Breast epithelium (tissue), 4 donors: Measurements from ENCODE around the gene DNAJC3. TPM values are rescaled to one million over a fixed set of nuclear protein-coding genes. Genes with fewer than 3 reads are reported as not detected.
A peak's percentile ranks its signal among the peaks of the same experiment; 100 is the strongest.
"Not testable (repeated sequence)": the region's sequence is repeated elsewhere in the genome, so short reads cannot be mapped to it uniquely, and the experiment has no call there.

Experiments
- DNase-seq, 2 donors: peaks; one replicate each; pipeline ENCODE4 v3.0.0-alpha.2; 2019; ENCODE audit warnings: low spot score in 2 of 2
- H3K27ac ChIP-seq, 2 donors: fragments of 200-600 bp; sonication (generic) in 1 of 2; one replicate each; pipeline ENCODE4 v1.5.1; 2016 to 2019; ENCODE audit warnings: mild to moderate bottlenecking in 1 of 2
- H3K27me3 ChIP-seq, 2 donors: fragments of 200-600 bp; sonication (generic) in 1 of 2; one replicate each; pipeline versions ENCODE4 v1.5.1 to v1.6.0; 2017 to 2019; ENCODE audit warnings: control low read depth in 1 of 2, mild to moderate bottlenecking in 1 of 2
- H3K36me3 ChIP-seq: fragments of 200-600 bp; one replicate; pipeline ENCODE4 v1.5.1; 2019
- H3K4me1 ChIP-seq, 2 donors: fragments of 200-600 bp; sonication (generic); one replicate each; pipeline ENCODE4 v1.5.1; 2016 to 2019; ENCODE audit warnings: control low read depth in 1 of 2
- H3K4me3 ChIP-seq, 3 donors: fragments of 200-600 bp; sonication (generic); 1 replicate in 2 of 3; 2 replicates in 1 of 3; pipeline ENCODE4 v1.5.1; 2016 to 2019; ENCODE audit warnings: mild to moderate bottlenecking in 3 of 3, moderate library complexity in 2 of 3
- H3K9me3 ChIP-seq, 2 donors: fragments of 200-600 bp; sonication (generic) in 1 of 2; one replicate each; pipeline ENCODE4 v1.5.1; 2016 to 2019; ENCODE audit warnings: control low read depth in 1 of 2
- POLR2A ChIP-seq: fragments of 450-650 bp; IDR thresholded peaks from one replicate; pipeline ENCODE4 v1.6.1; 2016; ENCODE audit warnings: antibody characterized with exemption, mild to moderate bottlenecking, moderate library complexity
- POLR2AphosphoS5 ChIP-seq, 3 donors: sonication (generic); formaldehyde crosslinking; IDR thresholded peaks; one replicate each; pipeline ENCODE4 v1.6.1; 2017; ENCODE audit warnings: antibody characterized with exemption in 3 of 3
- intact Hi-C: fragments of 100-400 bp; cut with DNase I; formaldehyde crosslinking; loops from one replicate; pipeline ENCODE4 v1.15.1; 2023; ENCODE audit warnings: low total_unique reads
- total RNA-seq, 3 donors: library from RNA; depleted of rRNA; stranded (reverse); fragments of >200 nt; gene quantifications; one replicate each; pipeline ENCODE4 v1.1.0, GENCODE V29; 2016
- TF ChIP-seq, protein P1 (sequence below), 3 donors: fragments of 450-650 bp; IDR thresholded peaks; one replicate each; pipeline ENCODE4 v1.5.1; 2016 to 2017; ENCODE audit warnings: antibody characterized with exemption in 3 of 3, mild to moderate bottlenecking in 3 of 3, moderate library complexity in 3 of 3

Gene DNAJC3
- total RNA-seq, 3 donors from 2014 or later = 44.3 to 62.3 (median 60.3) TPM

- intact Hi-C loops = no loop called here
- Histone ChIP-seq H3K27ac (no peak overlapping the region), H3K4me3 (no peak overlapping the region), H3K4me1 (no peaks in the 10 kb centered on the region), H3K36me3 (no peaks in the 10 kb centered on the region), H3K27me3 (no peaks in the 10 kb centered on the region), H3K9me3 (no peaks in the 10 kb centered on the region)
- no peak for DNase-seq
- TF ChIP-seq POLR2A (no peak), POLR2AphosphoS5 (IDR thresholded peaks at IDR 0.05) (no peak)
- TF ChIP-seq, protein P1, sequence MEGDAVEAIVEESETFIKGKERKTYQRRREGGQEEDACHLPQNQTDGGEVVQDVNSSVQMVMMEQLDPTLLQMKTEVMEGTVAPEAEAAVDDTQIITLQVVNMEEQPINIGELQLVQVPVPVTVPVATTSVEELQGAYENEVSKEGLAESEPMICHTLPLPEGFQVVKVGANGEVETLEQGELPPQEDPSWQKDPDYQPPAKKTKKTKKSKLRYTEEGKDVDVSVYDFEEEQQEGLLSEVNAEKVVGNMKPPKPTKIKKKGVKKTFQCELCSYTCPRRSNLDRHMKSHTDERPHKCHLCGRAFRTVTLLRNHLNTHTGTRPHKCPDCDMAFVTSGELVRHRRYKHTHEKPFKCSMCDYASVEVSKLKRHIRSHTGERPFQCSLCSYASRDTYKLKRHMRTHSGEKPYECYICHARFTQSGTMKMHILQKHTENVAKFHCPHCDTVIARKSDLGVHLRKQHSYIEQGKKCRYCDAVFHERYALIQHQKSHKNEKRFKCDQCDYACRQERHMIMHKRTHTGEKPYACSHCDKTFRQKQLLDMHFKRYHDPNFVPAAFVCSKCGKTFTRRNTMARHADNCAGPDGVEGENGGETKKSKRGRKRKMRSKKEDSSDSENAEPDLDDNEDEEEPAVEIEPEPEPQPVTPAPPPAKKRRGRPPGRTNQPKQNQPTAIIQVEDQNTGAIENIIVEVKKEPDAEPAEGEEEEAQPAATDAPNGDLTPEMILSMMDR (IDR thresholded peaks at IDR 0.05) = no peak
Observed at GRCh38 chr13:95652821-95653220, 24.1 kb upstream of the DNAJC3 start.

- intact Hi-C loops = no loop called here
- no peaks in the 10 kb centered on the region for H3K9me3 ChIP-seq
- H3K27ac ChIP-seq = no peak overlapping the region
Observed at GRCh38 chr13:95656386-95657015, 20.4 kb upstream of the DNAJC3 start.

DNA sequence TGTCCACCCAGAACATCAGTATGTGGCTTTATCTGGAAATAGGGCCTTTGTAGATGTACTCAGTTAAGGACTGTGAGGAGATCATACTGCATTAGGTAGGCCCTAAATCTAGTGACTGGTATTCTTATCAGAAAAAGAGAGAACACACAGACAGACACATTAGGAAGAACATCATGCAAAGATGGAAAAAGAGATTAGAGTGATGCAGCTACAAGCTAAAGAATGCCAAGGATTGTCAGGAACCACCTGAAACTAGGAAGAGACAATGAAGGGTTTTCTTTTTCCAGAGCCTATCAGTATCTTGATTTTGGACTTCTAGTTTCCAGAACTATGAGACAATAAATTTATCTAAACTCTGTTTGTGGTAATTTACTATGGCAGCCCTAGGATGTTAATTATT, 17.4 kb upstream of the DNAJC3 start:
- H3K4me3 ChIP-seq = no peak overlapping the region
- no peaks in the 10 kb centered on the region for H3K27me3 ChIP-seq
- no peak overlapping the region for H3K27ac ChIP-seq
- no peaks in the 10 kb centered on the region for H3K4me1 ChIP-seq
- peaks cover 2 to 5% of the 10 kb centered on the region in 2 donors for H3K9me3 ChIP-seq
- H3K36me3 ChIP-seq = peaks cover 3% of the 10 kb centered on the region
- intact Hi-C loops = no loop called here
- DNase-seq = no peak
- TF ChIP-seq, protein P1 (IDR thresholded peaks at IDR 0.05) = no peak
- no peak for TF ChIP-seq POLR2A
- no peak for TF ChIP-seq POLR2AphosphoS5 (IDR thresholded peaks at IDR 0.05)

More at GRCh38 chr13:95656386-95657015, 20.4 kb upstream of the DNAJC3 start:
- Histone ChIP-seq H3K27me3 (no peaks in the 10 kb centered on the region), H3K4me3 (no peak overlapping the region), H3K4me1 (no peaks in the 10 kb centered on the region), H3K36me3 (no peaks in the 10 kb centered on the region)
- TF ChIP-seq POLR2A (no peak), POLR2AphosphoS5 (IDR thresholded peaks at IDR 0.05) (no peak)
- TF ChIP-seq, protein P1 (IDR thresholded peaks at IDR 0.05) = no peak
- no peak for DNase-seq

GRCh38 chr13:95660981-95661581, 15.9 kb upstream of the DNAJC3 start:
- intact Hi-C loops = no loop called here
- H3K27ac ChIP-seq = no peak overlapping the region
- peaks cover 3% of the 10 kb centered on the region for H3K36me3 ChIP-seq
- TF ChIP-seq POLR2AphosphoS5 (IDR thresholded peaks at IDR 0.05) = no peak
- TF ChIP-seq, protein P1 (IDR thresholded peaks at IDR 0.05) = peak in 1 of 3 donors; percentile 41
- no peak for TF ChIP-seq POLR2A
- H3K27me3 ChIP-seq = no peaks in the 10 kb centered on the region
- H3K4me3 ChIP-seq = no peak overlapping the region
- peaks cover 15 to 18% of the 10 kb centered on the region in 2 donors for H3K9me3 ChIP-seq
- H3K4me1 ChIP-seq = no peaks in the 10 kb centered on the region
- no peak for DNase-seq

DNA sequence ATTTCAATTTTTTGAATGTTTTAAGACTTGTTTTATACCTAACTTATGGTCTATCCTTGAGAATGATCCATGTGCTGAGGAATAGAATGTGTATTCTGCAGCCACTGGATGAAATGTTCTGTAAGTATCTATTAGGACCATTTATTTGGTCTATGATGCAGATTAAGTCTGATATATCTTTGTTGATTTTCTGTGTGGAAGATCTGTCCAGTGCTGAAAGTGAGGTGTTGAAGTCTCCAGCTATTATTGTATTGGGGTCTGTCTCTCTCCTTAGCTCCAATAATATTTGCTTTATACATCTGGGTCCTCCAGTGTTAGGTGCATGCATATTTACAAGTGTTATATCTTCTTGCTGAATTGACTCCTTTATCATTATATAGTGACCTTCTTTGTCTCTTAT, 9.7 kb upstream of the DNAJC3 start:
- peaks cover 50 to 76% of the 10 kb centered on the region in 2 donors for H3K9me3 ChIP-seq

More for the DNA sequence above, 9.7 kb upstream of the DNAJC3 start:
- intact Hi-C loops, DNase-seq, H3K27ac ChIP-seq, H3K27me3 ChIP-seq, H3K4me3 ChIP-seq, H3K4me1 ChIP-seq, H3K36me3 ChIP-seq: not testable (repeated sequence)
